HG03045 (cell line): ENCODE data around the gene KCND3.

ENCODE experiments used
- ATAC-seq: cut with Tn5 transposase; IDR thresholded peaks from one replicate; pipeline ENCODE4 v1.9.1; 2021; ENCODE audit warnings: mild to moderate bottlenecking, moderate library complexity; ENCODE audit not compliant: unreplicated experiment

The KCND3 gene

DNA sequence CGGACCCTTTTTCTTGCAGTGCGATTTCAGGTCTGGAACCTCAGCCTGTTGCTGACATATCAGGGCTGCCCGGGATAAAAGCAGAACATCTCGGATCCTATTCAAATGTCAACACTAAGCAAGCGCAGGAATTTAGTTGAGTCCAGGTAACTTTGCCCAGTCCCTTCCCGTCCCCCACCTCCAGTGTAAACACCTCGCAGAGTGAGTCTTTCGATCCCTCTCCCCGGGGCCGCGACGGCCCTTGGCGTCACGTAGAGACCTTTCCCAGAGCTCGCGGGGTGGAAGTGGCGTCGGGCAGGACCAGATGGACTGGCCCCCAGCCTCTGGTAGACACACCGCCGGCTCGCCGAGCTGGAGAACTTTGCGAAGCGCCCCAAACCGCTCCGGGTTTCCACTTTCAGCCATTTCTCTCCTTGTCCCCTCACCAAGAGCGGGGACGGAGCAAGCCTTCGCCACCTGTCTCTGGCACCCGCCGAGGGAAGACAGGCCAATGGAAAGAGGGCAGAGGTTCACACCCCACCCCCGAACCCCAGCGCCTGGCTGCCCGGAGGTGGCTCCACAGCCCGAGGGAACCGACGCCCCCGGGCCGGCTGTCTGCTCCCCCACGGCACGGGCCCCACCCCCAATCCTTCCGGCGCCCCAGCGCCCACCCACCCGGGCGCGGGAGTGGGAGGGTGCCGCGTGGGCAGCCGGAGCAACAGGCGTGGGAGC, 570 bp downstream of the KCND3 start:
- no peak for ATAC-seq

GRCh38 chr1:111988377-111988742, 1.1 kb downstream of the KCND3 start:
- no peak for ATAC-seq

DNA sequence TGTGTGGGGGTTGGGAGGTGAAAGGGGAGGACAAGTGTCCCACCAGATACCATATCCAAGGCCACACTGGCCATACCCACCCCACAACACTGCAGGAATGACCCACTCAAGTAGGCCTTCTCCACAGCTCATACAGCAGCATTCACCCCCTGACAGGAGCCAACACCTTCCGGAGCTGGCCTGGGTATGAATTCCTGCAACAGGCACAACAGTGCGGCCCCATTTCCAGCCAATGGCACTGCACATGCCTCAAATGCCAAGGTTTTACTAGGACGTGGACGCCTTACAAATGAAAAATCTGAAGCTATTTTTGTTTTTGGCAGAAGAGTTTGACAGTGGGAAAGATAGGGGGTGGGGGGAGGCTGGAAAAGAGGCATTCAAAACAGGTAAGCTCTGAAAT, 2.0 kb downstream of the KCND3 start:
- ATAC-seq: no peak

GRCh38 chr1:111983500-111983899, 6.0 kb downstream of the KCND3 start:
- ATAC-seq: no peak

GRCh38 chr1:111982428-111982827, 7.0 kb downstream of the KCND3 start:
- no peak for ATAC-seq

DNA sequence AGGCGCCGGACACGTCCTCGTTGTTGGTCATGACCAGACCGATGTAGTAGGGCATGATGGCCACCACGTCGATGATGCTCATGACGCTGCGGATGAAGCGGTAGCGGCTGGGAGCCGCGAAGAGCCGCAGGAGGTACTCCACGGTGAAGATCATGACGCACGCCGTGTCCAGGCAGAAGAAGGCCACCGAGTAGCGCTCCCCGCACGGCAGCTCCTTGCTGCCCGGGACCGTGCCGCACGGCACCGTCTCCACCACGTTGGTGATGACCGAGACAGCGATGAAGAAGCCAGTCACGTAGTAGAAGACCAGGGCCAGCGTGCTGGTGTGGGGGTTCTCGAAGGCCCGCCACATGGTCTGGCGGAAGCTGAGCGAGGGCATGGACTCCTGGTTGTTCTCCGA, 7.6 kb downstream of the KCND3 start:
- no peak for ATAC-seq

- no peak for ATAC-seq
Observed at GRCh38 chr1:111981090-111981489, 8.4 kb downstream of the KCND3 start.

DNA sequence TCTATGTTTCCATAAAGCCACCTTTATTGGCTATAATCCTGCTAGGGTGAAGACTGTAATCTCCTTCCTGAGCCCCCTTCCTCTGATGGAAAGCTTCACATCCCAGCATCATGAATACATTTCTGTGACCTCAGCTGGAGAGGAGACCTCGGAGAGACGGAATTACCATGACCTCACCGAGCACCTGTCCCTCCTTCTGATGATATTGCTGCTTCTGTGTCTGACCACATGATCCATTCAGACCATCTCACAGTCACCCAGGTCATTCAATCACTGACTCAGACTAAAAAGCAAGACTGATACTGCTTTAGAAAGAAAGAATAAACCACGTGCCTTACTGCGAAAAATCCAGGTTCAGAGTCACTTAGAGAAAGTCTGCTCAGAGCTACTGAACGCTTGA, 8.8 kb downstream of the KCND3 start:
- ATAC-seq: no peak

GRCh38 chr1:111978695-111979094, 10.8 kb downstream of the KCND3 start:
- ATAC-seq: no peak

- no peak for ATAC-seq
Observed at GRCh38 chr1:111977378-111977777, 12.1 kb downstream of the KCND3 start.

- no peak for ATAC-seq
Observed at GRCh38 chr1:111976842-111977241, 12.6 kb downstream of the KCND3 start.

DNA sequence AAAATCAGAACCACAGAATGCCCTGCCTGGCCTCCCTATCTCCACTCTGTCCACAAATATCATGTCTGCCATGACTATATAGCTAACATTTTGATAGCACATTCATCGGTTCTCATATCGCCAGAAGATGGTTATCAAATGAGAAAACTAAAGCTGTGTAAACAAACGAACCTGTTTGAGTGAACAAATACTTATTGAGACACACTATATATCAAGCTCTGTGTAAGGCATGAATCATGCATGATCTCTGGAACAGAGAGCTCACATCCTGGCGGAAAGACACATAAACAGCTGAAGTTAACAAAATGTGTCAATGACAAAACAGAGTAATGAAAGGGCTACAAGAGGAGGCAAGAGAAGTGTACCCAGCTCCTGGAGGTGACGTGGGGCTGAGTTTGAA, 13.1 kb downstream of the KCND3 start:
- no peak for ATAC-seq

DNA sequence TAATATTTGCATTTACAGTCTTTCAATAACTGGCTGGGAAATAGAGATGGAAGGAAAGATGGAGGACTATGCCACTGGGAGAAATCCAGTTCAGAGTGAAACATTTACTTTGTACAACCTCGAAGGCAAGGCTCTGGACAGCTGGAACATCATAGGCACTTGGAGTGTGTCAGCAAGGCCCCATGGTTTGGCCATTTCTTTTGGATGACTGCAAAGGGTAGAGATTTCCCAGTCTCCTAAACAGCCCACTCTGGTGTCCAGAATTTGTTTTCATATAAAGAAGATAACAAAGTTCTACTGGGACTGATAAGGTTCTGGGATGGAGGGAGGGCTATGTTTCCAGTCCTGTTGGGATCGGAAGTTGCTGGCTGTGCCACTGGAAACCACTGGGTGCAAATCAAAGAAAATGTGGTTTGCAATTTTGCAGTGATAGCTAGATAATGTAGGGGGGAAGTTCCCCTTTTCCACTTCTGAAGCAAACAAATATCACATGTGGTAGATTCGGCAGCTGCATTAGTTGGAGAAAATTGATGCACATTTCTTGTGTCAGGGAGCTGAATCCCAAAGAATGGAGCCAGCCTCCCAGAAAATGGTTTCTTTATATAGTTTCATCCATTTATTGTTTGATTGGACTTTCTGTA, 16.2 kb downstream of the KCND3 start:
- no peak for ATAC-seq

DNA sequence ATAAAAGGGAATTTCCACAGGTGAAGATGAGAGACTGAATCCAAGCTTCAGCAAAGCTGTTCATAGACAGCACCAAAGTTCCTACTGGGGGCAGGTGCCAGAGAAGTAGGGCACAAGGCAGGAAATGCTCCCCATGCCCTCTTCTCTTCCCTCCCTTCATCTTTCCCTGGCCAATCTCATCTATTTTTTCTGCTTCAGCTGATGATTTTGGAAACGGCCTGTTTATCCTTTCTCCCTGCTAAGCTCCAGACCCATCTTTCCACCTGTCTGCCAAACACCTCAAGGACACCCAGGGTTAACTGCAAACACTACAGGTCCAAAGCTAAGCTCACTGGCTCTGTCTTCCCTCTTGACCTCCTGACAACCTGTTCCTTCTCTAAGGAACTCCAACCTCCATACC, 18.1 kb downstream of the KCND3 start:
- ATAC-seq: no peak

- ATAC-seq: no peak
Observed at GRCh38 chr1:111968511-111968910, 21.0 kb downstream of the KCND3 start.

- ATAC-seq: no peak
Observed at GRCh38 chr1:111967886-111968285, 21.6 kb downstream of the KCND3 start.

DNA sequence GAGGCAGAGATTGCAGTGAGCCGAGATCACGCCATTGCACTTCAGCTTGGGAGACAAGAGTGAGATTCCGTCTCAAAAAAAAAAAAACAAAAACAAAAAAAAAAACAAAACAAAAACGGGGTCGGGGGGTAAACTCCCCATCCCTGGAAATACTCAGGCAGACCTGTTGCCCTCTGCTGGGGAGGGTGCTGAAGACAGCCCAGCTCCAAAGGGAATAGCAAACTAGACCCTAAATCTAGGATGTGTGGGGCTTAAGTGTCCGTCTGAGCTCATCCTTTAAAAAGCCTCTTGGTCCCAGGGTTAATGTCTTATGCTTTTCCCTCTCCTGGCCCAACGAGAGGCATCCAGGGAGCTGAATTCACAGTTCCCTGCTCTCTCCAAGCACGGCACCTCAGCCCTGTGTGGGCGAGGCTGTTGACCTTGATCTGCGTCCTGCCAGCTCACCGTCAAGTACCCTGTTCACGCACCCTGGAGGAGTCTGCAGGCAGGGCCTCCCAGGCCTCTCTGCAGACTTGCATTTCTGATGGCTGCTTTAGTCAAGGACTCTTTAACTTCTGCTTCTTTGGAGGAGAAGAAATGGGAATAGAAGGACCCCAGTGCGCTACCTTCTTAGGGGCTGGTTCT, 22.3 kb downstream of the KCND3 start:
- no peak for ATAC-seq

DNA sequence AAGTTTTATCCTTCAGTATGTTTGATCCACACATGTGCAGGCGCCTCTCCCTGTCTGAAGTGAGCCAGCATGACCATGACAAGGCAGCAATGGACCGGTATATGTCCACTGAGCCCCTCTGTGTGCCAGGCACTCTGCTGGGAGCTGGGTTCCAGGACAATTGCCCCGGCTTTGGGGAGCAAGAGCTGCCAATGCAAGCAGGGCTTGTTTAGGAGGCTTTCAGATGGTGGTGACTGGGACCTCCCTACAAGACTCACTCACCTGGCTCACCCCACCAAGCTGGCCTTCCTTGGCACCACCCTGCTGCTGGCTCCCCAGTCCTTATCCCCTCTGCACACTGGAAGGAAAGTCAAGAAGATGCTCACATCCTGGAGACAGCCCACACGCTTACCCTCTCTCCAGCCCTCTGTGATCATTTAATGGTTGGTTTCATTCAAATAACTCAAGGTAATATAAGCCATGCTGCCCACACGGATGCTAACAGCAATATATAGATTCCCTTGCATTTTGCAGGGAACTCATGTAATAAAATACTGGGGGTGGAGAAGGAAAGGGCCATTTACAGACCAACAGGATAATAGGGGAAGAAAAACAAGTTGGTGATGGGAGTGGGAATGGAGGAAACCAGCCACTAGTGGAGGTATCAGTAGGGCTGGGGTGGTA, 23.6 kb downstream of the KCND3 start:
- no peak for ATAC-seq

GRCh38 chr1:111963985-111964738, 25.3 kb downstream of the KCND3 start:
- no peak for ATAC-seq

GRCh38 chr1:111961773-111962565, 27.5 kb downstream of the KCND3 start:
- no peak for ATAC-seq
